Activated gamma-delta T cell treated with Interleukin-2 at 50 U/mL for 16 hours (primary cell): Measurements from ENCODE around the gene YWHAH.

Experiments
- DNase-seq: peaks from one replicate; pipeline ENCODE4 v3.0.0-alpha.2; 2020

The YWHAH gene

DNA sequence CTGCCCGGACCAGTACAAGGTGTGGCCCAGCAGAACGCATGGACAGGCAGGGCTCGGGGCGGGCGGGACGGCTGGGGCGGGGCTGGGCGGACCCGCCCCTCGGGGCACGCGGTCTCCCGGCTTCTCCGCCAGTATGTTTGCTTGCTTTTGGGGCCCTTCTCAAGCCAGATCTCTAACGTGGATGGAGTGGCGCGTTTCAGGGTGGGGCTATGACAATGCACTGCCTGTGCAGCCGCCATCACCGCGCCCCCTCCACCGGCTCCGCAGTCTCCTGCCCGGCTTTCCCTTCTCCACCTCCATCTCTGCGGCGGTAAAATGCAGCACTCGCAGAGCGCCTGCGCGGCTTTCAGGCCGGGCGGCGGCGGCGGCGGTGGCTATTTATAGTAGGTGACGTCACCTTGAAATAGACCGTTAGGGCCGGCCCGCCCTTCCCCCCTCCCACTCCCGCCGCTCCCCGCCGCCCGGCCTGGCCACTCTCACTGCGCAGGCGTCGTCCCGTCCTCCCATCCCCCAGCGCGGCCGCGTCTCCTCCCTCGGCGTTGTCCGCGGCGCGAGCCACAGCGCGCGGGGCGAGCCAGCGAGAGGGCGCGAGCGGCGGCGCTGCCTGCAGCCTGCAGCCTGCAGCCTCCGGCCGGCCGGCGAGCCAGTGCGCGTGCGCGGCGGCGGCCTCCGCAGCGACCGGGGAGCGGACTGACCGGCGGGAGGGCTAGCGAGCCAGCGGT lies at the start of gene YWHAH:
YWHAH (plus strand) TSS at position 558 of the 722 bp plus-strand sequence. CDS start 199 bp downstream, outside the sequence.
- DNase-seq: peak; percentile 83

DNA sequence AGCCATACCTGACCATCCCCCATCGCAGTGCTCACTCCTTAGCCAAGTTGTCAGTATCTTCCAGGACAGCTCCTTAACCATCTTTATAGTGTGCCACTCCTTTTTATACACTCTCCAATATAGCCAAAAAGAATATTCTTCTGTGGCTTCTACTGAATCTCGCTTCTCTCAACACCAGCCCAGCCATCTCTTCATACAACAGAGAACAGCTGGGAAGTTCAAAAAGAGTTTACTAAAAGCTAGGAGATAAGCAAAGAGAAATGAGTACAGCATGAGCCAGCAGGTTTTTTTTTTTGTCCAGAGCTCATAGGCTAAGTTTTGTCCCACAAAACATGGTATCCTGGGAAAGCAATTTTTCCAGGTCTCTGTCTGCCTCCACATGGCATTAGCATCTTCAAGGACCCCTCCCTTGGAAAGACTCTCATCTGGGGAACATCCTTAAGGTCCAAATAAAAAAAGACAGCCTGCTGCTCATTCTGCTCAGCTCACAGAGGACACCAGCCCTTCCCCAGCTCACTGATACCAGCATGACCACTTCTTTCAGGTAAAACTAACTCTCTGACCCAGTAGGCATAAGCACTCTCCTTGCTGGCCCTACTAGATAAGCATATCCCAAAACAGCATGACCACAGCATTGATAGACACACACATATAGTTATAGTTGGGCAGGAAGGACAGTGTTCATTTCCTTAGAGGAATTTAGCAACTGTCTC lies 48.8 kb upstream of the YWHAH start:
- DNase-seq: no peak

DNA sequence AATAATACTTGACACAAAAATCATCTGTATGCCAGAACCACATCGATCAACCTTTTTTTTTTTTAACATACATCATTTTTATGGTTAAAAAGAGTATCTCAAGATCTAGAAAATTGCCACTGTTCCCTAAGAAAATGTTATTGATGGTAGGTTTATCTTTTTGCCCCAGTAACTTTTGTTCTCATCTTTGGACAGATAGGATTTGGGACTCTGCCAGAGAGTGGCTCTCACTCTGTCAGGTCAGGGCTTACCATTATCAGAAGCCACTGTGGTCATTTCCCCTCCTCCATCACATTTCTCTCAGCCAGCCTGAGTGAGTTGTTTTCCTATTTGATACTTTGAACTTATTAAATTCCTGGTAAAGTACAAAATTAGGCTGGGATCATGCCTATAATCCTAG lies 47.9 kb upstream of the YWHAH start:
- no peak for DNase-seq

DNA sequence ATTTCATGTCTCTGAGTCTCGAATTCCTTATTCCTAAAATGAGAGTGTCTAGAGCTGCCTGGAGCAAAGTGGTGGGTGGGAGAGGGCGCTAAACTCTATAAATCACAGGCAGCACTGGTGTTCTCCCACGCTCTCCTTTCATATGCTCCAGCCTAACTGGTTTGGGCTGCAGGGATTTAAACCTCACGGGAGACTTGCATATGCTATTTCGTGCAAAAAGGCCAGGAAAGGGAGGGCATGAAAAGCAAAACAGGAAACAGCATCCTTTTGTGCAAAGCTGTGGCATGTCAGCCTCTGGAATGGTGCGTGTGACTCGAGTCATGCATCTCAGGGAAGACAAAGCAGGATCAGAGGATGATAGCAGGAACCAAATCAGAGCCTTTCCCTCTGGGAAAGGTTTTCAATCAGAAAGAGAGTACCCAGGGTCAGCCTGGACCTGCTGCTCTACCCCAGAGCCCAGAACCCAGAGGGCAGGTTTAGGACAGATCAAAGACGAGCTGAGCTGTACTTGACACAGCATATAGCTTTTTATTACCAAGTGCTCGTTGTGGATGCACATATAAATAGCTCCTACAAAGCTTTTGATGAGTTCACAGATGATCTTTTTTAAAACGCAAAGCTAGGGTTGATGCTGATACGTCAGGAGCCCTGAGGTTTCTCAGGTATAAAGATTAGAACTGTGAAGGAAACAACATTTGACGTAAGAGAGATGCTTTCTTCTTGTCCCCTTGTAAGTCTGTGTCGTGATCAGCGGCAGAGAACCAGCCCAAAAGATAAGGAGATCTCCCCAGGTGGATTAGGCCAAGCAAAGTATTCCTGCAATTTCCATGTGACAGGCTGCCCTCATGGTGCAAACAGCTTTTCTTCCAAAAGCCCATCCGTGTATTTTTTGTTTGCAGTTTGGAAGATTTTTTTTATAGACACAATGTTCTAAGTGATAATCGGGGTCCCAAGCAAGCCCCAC lies 46.2 kb upstream of the YWHAH start:
- DNase-seq: no peak

DNA sequence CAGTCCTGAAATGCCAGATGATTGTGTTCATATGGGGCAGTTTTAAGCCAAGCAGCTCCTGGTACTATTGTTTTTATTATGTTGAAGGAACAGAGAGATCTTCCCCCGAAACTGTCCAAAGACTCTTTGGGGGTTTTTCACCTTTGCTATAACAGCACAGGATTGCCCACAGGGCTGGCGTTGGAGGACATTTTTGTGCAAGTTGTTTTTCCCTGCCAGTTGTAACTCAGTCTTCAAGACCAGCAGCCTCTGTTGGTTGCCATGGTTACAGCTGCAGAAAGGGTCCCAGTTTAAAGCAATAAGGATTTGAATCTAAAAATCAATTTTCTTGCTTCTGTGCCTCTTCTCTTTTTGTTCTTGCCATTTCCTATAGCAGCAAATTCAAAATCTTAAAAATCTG lies 45.4 kb upstream of the YWHAH start:
- no peak for DNase-seq

DNA sequence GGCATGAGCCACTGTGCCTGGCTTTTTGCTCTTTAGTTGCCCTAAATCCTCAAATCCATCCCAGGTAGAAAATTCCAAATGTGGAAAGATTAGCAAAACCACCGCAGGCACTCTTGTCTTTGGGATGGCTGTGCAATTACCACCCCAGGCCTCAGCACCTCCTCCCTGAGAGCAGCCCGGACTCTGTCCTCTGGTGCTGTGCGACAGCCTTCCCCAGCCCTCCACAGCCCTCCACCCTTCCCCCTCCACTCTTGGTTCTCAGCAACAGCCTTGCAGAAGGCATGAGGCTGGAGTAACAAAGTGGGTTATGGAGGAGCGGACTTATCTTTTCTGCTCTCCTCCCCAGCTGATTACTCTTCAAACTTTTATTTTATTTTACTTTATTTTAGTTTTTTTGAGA lies 44.7 kb upstream of the YWHAH start:
- no peak for DNase-seq

DNA sequence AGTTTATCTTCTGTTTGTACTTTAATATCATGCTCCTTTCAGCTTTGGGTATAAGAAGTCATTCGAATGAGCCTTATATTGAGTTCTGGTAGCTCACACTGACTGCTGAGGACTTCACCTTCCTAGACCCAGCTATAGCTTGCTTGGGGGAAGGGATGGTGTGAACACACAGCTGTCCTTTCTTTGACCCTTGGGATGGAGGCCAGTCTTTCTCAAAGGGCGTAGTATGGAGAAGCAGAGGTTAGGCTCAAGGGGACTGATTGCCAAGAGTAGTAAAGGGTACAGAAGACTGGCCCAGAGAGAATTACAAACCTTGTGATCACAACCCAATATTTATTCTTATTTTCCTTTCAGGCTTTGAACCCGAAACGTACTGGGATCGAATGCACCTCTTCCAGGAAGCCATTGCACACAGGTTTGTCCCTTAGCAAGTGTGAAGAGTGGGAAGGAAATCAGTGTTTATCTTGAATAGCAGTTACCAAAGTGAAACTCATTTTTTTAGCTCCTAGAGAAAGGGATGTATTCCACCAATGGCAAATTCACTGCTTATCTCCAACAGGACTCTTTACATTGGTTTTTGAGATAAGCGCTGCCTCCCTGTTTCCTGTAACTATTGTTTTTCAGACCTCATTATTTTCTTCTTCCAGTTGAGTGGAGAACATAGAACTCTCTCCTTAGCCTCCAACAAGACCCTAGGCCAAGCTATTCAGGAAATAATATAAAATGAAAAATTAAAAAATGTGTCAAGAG lies 42.8 kb upstream of the YWHAH start:
- no peak for DNase-seq

DNA sequence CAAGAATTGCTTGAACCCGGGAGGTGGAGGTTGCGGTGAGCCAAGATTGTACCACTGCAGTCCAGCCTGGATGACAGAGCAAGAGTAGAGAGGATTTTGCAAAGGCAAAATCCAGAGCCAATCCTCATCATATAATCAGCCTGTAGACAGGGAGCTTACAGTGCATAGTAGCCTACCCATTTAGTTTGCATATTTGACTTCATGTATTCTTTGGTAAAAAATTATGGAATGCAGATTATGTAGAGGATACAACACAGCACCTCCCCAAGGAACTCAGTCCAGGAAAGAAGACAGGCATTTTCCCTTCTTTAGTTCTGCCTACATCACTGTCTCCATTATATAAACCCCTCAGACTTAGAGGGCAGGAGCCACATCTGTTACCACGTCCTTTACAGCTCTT lies 39.7 kb upstream of the YWHAH start:
- DNase-seq: no peak

DNA sequence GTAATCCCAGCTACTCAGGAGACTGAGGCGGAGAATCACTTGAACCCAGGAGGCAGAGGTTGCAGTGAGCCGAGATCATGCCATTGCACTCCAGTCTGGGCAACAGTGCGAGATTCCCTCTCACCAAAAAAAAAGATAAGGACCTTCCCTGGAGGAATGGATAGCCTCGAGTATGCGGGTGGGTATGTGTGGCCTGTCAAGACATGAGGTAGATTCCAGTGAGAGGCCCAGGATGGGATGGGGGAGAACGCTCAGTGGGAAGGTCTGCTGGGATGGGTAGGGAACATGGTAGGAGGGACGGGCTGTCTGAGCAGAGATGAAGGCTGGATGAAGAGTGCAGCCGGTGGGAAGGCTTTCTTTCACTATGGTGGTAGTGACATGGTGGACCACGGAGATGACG lies 39.0 kb upstream of the YWHAH start:
- DNase-seq: no peak

DNA sequence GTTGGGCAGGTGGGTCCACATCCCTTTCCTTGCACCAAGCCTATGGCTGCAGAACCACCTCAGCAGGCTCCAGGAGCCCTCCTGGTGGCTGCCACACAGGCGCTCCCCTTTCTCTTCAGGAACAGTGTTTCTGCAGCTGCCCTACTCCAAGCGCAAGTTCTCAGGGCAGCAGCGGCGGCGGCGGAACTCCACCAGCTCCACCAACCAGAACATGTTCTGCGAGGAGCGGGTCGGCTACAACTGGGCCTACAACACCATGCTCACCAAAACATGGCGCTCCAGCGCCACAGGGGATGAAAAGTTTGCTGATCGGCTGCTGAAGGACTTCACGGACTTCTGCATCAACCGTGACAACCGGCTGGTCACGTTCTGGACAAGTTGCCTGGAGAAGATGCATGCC lies 38.2 kb upstream of the YWHAH start:
- DNase-seq: no peak

DNA sequence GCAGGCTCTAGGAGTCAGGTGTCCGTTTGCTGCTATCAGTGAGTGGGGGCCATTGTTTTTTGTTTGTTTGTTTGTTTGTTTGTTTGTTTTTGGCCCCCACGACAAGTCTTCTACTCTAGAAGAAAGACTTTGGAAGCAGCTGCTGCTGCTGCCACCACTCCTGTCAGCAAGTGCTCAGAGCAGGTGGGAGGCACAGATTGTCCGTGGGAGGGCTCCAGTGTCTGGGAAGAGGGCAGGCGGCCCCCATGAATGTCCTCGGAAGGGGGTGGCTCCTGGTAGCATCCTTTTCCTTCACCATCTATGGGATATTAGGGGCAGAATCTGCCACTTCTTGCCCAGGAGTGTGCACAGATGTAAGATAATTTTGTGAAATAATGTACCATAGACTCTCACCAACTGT lies 37.8 kb upstream of the YWHAH start:
- DNase-seq: no peak

DNA sequence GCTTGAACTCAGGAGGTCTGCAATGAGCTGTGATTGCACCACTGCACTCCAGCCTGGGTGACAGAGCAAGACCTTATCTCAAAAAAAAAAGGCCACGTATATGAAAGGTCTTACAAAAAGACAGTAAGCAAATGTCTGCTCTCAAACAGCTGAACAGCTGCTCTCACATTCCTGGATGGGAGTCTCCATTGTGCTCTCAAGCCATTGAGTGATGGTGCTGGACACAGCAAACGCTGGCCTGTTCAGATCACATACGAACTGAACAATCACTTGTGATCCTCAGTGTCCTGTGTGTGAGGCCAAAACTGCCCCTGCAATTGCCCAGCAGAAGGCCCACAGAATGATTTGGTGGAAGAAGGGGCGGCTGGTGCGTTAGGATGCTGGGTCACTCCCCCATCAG lies 34.4 kb upstream of the YWHAH start:
- no peak for DNase-seq

DNA sequence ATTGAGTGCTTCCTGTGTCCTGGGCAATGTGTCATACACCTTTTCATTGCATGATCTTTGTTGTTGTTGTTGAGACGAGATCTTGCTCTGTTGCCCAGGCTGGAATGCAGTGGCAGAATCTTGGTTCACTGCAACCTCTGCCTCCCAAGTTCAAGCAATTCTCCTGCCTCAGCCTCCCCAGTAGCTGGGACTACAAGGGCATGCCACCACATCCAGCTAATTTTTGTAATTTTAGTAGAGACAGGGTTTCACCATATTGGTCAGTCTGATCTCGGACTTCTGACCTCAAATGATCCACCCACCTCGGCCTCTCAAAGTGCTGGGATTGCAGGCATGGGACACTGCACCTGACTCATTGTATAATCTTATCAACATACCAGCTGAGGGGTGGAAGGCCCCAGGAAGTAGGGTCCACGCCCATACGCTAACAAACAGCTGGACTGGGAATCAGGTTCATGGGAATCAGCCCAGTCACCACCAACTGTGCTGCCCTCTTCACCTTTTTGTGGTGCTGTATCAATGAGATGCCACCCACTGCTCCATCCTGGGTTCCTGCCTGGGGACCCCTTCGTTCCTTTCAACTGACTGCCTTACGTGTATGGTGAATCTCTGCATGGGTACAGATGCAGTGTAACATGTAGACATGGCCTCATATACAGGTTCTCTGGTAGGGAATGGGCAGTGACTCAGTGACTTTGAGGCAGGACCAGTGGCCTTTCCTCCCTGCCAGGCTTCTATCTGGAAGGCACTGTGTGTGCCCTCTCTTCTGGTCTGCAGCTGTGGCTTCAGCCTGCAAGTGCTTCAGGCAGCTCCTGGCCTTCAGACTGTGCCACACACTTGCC lies 32.5 kb upstream of the YWHAH start:
- no peak for DNase-seq

DNA sequence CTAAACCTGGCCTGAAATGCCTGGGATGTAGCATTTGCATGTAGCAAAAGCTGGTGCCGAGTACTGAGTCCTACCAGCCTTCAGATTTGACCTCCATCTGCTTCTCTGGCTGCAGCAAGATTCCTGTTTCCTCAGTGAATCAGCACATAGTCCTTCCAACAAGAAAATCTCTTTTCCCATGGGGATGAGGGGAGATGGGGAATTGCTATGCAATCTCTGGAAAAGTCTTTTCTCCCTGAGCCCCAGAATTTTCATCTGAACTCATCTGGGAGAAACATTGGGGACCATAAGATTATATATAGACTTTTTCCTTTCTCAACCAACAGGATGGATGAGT lies 32.0 kb upstream of the YWHAH start:
- DNase-seq: no peak

DNA sequence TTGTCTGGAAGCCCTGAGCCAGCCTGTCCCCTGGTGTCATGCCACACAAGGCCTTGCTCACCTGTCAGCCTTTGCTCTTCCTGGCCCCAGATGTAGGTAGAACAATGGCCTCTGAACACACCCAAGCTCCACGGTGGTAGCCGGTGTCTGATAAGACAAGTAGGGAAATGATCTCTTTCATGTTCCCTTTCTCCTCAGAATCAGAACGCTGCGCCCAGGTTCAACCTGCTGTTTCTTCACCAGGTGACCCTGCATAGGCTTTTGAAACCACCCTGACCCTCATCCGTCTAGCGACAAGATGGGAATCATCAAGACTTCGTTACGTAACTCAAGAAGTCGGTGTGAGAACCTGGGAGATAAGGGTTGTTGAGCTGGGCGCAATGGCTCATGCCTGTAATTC lies 28.7 kb upstream of the YWHAH start:
- no peak for DNase-seq

DNA sequence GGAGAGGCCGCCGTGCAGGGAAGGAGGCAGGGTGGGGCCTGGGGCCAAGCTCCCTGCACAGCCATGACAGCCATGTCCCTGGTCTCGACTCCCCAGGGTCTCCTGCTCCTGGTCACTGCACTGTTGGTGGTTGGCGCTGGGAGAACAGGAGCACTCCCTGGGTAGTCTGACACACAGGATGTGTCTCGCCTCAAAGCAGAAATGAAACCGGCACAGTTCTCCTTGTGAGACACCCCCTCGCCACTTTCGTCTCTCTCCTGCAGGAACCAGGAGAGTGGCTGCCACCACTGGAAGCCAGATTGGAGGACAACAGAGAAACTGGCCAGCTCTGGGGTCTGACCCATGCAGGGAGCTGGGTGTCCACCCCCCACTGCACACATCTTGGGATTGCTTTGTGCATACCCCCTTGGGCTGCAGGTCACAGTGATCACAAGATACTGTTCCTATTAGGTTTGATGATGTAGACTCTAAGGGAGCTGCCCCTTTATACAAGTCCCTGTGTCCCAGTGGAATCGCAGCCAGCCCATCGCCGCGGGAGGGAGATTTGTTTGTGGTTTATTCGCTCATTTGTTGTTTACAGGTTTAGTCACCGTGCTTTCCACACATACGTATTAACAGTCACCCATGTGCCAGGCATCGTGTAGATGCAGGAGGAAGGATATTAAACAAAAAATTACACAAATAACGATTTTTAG lies 27.0 kb upstream of the YWHAH start:
- DNase-seq: no peak

DNA sequence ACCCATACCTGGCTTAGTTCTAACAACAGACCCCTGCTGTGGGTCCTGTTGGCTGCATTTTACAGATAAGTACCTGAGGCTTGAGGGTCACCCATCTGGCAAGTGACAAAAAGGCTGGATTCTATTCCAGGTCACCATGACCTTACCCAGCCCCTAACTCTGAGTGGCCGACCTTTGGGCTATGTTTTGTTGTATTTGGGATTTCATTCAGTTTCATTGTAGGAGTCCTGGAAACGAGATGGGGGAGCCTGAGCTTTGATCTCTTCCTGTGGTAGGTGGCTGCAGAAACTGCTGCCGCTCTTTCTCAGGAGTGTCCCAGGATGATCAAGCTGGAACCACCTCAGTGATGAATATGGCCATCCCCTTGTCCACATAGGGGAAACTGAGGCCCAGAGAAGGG lies 24.6 kb upstream of the YWHAH start:
- no peak for DNase-seq

DNA sequence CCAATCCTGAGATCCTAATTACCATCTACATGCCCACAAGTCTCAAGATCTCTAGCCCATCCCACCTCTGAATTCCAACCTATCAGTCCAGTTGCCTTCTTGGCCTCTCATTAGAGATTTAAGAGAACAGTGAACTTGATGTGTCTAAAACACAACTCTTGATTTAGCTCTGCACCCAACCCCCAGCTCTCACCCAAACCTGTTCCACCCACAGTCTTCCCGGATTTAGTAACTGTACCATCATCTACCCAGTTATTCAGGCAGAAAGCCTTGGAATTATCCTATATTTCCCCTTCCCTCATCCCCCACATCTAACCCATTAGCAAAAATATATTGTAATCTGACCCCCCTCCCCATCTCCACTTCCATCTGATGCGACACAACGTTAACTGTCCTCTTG lies 24.0 kb upstream of the YWHAH start:
- DNase-seq: no peak

DNA sequence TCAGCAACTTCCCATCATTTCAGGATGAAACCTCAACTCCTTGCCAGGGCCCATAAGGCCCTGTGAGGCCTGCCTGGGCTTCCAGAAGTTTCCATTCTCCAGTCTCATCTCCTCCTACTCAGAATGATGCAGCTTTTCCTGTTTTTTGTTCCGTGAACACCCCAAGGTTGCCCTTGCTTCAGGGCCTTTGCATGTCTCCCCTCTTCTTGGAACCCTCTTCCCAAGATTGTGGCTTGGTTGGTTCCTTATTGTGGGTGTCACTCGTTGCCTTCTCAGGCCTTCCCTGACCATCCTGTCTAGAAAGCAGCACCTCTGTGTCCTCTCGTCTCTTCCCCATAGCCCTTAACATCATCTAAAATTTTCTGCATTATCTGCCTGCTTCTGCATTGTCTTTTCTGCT lies 23.2 kb upstream of the YWHAH start:
- no peak for DNase-seq

DNA sequence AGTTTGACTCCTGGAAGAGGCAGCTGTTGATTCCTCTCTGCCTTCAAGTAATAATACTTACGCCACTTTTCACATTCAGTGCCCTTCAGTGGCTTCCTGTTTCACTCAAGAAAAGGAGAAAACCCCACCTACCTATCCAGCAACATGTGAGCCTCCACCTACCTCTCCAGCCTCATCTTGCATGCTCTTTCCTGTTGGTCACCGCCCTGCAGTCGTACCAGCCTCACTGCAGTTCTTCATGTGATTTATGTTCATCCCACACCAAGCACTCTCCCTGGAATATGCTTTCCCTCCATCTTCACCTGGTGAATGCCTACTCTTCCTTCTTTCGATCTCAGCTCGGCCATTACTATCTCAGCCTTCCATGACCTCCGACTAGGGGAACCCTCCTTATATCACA lies 21.8 kb upstream of the YWHAH start:
- no peak for DNase-seq

DNA sequence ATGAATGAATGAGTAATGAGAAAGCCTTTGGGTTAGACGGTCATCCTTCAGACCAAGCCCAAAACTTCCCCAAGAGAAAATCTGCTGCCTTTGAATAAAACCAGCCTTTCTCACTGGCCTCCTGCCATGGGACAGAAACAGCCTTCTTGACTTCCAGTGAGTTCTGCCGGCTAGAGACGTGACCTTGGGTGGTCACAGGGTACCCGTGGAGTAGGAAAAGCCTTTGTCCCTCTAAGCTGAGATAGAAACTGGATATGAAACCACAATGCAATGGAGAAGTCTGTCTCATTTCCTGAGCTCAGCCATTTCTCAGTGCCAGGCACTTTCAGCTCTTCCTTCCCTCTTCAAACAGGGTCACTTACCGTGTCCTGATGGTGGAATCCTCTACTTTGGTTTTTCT lies 21.2 kb upstream of the YWHAH start:
- no peak for DNase-seq
